Esophagus muscularis mucosa (tissue), 4 donors: ENCODE results near the gene UCK2. TPM values are rescaled to one million over a fixed set of nuclear protein-coding genes. Genes with fewer than 3 reads are reported as not detected.

Source experiments
- DNase-seq: peaks from one replicate; pipeline ENCODE4 v3.0.0-alpha.2; 2017; ENCODE audit errors: extremely low spot score
- H3K27ac ChIP-seq, 4 donors: fragments of 200-600 bp; sonication (generic); replicated peaks in 1 of 4; 1 replicate in 3 of 4; 2 replicates in 1 of 4; pipeline ENCODE4 v1.5.1; 2016 to 2019; ENCODE audit warnings: mild to moderate bottlenecking in 1 of 4
- H3K27me3 ChIP-seq, 4 donors: fragments of 200-600 bp; sonication (generic); one replicate each; pipeline versions ENCODE4 v1.5.1 to v1.6.0; 2016 to 2019
- H3K36me3 ChIP-seq, 4 donors: fragments of 200-600 bp; sonication (generic); one replicate each; pipeline ENCODE4 v1.5.1; 2016 to 2019
- H3K4me1 ChIP-seq, 4 donors: fragments of 200-600 bp; sonication (generic); one replicate each; pipeline ENCODE4 v1.5.1; 2016 to 2019
- H3K4me3 ChIP-seq, 4 donors: fragments of 200-600 bp; sonication (generic); 1 replicate in 2 of 4; 2 replicates in 2 of 4; pipeline ENCODE4 v1.5.1; 2016 to 2019; ENCODE audit warnings: mild to moderate bottlenecking in 4 of 4, moderate library complexity in 1 of 4
- H3K9me3 ChIP-seq, 4 donors: fragments of 200-600 bp; sonication (generic); 1 replicate in 3 of 4; 2 replicates in 1 of 4; pipeline ENCODE4 v1.5.1; 2016 to 2019
- CTCF ChIP-seq, 3 experiments: fragments of 200-600 bp in 2 of 3; fragments of 450-650 bp in 1 of 3; sonication (generic) in 2 of 3; IDR thresholded peaks; one replicate each; pipeline ENCODE4 v1.5.1; 2017 to 2019; ENCODE audit warnings: antibody characterized with exemption in 3 of 3, mild to moderate bottlenecking in 2 of 3, moderate library complexity in 1 of 3
- EP300 ChIP-seq: sonication (generic); formaldehyde crosslinking; IDR thresholded peaks from one replicate; pipeline ENCODE4 v1.6.1; 2017; ENCODE audit warnings: antibody characterized with exemption
- POLR2A ChIP-seq: fragments of 450-650 bp; IDR thresholded peaks from one replicate; pipeline ENCODE4 v1.6.1; 2017; ENCODE audit warnings: antibody characterized with exemption, moderate library complexity, mild to moderate bottlenecking, low read depth
- POLR2AphosphoS5 ChIP-seq, 2 donors: sonication (generic); formaldehyde crosslinking; IDR thresholded peaks; one replicate each; pipeline ENCODE4 v1.6.1; 2017; ENCODE audit warnings: antibody characterized with exemption in 2 of 2
- WGBS: methylation state at CpG from one replicate; pipeline ENCODE4 v1.1.5; 2018; 5-methylcytosine and 5-hydroxymethylcytosine counted together
- intact Hi-C: fragments of 100-400 bp; cut with DNase I; formaldehyde crosslinking; loops from one replicate; pipeline ENCODE4 v1.15.1; 2023
- total RNA-seq, 4 donors: library from RNA; depleted of rRNA; stranded (reverse); fragments of >200 nt; gene quantifications; one replicate each; pipeline versions ENCODE4 v1.1.0 to v1.2.1, GENCODE V29; 2016

UCK2 gene
- total RNA-seq, 4 donors from 2014 or later: 13.7 to 33.7 (median 31.0) TPM

- TF ChIP-seq EP300 (no peak), CTCF (IDR thresholded peaks at IDR 0.05) (no peak), POLR2A (no peak), POLR2AphosphoS5 (IDR thresholded peaks at IDR 0.05) (no peak)
- H3K4me1 ChIP-seq: peaks cover 0 to 6% (median 0%) of the 10 kb centered on the region in 4 donors
- H3K36me3 ChIP-seq: no peaks in the 10 kb centered on the region
- H3K9me3 ChIP-seq: no peaks in the 10 kb centered on the region
- no peak overlapping the region for H3K4me3 ChIP-seq
- intact Hi-C loops: no loop called here
- H3K27me3 ChIP-seq: no peaks in the 10 kb centered on the region
- no peak for DNase-seq
- H3K27ac ChIP-seq: no peak overlapping the region
- WGBS: 68% methylated on average over 2 of the region's 2 CpGs
Measured at GRCh38 chr1:165863346-165863745, 35.9 kb downstream of the UCK2 start.

GRCh38 chr1:165865633-165866340 lies 38.4 kb downstream of the UCK2 start:
- no peak overlapping the region for H3K4me3 ChIP-seq
- no peaks in the 10 kb centered on the region for H3K9me3 ChIP-seq
- WGBS: 89% methylated on average over 12 of the region's 12 CpGs
- H3K27ac ChIP-seq: no peak overlapping the region
- H3K36me3 ChIP-seq: no peaks in the 10 kb centered on the region
- H3K27me3 ChIP-seq: no peaks in the 10 kb centered on the region
- TF ChIP-seq POLR2AphosphoS5 (IDR thresholded peaks at IDR 0.05): no peak
- TF ChIP-seq CTCF (IDR thresholded peaks at IDR 0.05): no peak
- no peak for TF ChIP-seq POLR2A
- TF ChIP-seq EP300: no peak
- intact Hi-C loops: no loop called here
- peaks cover 0 to 4% (median 0%) of the 10 kb centered on the region in 4 donors for H3K4me1 ChIP-seq
- no peak for DNase-seq

- intact Hi-C loops: no loop called here
- Histone ChIP-seq H3K4me3 (no peak overlapping the region), H3K9me3 (no peaks in the 10 kb centered on the region), H3K27ac (no peak overlapping the region), H3K4me1 (no peaks in the 10 kb centered on the region), H3K36me3 (no peaks in the 10 kb centered on the region), H3K27me3 (no peaks in the 10 kb centered on the region)
- DNase-seq: no peak
- TF ChIP-seq POLR2A (no peak), POLR2AphosphoS5 (IDR thresholded peaks at IDR 0.05) (no peak), CTCF (IDR thresholded peaks at IDR 0.05) (no peak), EP300 (no peak)
- WGBS: 88% methylated on average over 5 of the region's 5 CpGs
Measured at GRCh38 chr1:165869343-165869742, 41.9 kb downstream of the UCK2 start.

- Histone ChIP-seq H3K27ac (no peak overlapping the region), H3K4me1 (no peaks in the 10 kb centered on the region), H3K9me3 (no peaks in the 10 kb centered on the region), H3K36me3 (no peaks in the 10 kb centered on the region), H3K27me3 (no peaks in the 10 kb centered on the region), H3K4me3 (no peak overlapping the region)
- WGBS: 55% methylated on average over 4 of the region's 4 CpGs
- intact Hi-C loops: no loop called here
- TF ChIP-seq CTCF (IDR thresholded peaks at IDR 0.05) (peak in 1 of 3 experiments; percentile 14), POLR2A (no peak)
- no peak for DNase-seq
Measured at GRCh38 chr1:165871311-165872067, 44.1 kb downstream of the UCK2 start.
